AG04449 (cell line): ENCODE measurements around the gene GRID1.

Experiments used
- CTCF ChIA-PET: fragments of 350-600 bp; formaldehyde crosslinking; extraction: SDS; loops from one replicate; lab custom pipeline; 2021; ENCODE audit warnings: antibody characterized with exemption; lab: Yijun Ruan, JAX
- POLR2A ChIA-PET: fragments of 400-600, 350-600 bp; formaldehyde crosslinking; extraction: SDS; loops from one replicate; lab custom pipeline; 2020; ENCODE audit warnings: antibody characterized with exemption, inconsistent platforms; lab: Yijun Ruan, JAX
- DNase-seq: peaks from one replicate; pipeline ENCODE4 v3.0.0-alpha.2; 2010; ENCODE audit warnings: low read depth, low spot score
- H3K4me3 ChIP-seq: 2 replicates; pipeline ENCODE4 v1.5.1; 2011; ENCODE audit warnings: low read depth, mild to moderate bottlenecking, control low read depth, low read length
- TF ChIP-seq, protein P1 (sequence below): IDR thresholded peaks from one replicate; pipeline ENCODE4 v1.5.1; 2011; ENCODE audit warnings: mild to moderate bottlenecking, moderate library complexity, low read length, control low read depth, inconsistent platforms; ENCODE audit not compliant: insufficient read depth; ENCODE audit errors: missing control alignments

GRID1 gene

DNA sequence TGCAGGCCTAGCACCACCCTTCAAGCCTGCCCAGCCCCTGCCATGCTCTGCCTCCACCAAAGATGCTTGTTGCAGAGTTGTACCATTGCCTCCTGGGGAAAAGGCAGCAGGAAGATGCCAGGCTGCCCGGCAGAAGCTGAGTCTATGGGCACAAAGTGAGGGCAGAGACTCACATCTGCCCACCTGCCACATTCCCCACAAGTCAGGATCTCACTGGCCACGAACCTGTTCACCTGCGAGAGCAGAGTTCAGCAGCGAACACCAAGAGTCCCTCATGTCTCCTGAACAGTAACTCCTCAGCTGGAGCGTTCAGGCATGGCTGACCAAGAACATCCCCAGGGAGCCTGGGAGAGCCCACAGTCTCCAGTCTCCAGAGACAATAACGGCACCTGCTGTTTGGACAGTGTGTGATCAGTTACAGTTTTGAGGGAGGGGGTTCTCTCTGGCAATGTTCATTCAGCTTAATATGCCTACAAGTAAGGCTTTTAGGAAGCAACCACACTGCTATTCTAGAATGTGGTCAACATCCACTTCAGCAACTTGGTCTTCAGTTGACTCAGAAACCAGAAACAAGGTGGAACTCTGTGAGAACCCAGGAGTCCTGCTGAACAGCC is 78.5 kb downstream of the GRID1 start:
- TF ChIP-seq, protein P1, sequence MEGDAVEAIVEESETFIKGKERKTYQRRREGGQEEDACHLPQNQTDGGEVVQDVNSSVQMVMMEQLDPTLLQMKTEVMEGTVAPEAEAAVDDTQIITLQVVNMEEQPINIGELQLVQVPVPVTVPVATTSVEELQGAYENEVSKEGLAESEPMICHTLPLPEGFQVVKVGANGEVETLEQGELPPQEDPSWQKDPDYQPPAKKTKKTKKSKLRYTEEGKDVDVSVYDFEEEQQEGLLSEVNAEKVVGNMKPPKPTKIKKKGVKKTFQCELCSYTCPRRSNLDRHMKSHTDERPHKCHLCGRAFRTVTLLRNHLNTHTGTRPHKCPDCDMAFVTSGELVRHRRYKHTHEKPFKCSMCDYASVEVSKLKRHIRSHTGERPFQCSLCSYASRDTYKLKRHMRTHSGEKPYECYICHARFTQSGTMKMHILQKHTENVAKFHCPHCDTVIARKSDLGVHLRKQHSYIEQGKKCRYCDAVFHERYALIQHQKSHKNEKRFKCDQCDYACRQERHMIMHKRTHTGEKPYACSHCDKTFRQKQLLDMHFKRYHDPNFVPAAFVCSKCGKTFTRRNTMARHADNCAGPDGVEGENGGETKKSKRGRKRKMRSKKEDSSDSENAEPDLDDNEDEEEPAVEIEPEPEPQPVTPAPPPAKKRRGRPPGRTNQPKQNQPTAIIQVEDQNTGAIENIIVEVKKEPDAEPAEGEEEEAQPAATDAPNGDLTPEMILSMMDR = no peak
- no peak overlapping the region for H3K4me3 ChIP-seq
- POLR2A ChIA-PET = no interaction called here
- no peak for DNase-seq
- CTCF ChIA-PET = no interaction called here

- ChIA-PET CTCF (no interaction called here), POLR2A (no interaction called here)
- H3K4me3 ChIP-seq = no peak overlapping the region
- DNase-seq = no peak
- TF ChIP-seq, protein P1 = no peak
Observed at GRCh38 chr10:86287110-86287793, 79.3 kb downstream of the GRID1 start.

- DNase-seq = no peak
- ChIA-PET POLR2A (no interaction called here), CTCF (no interaction called here)
- TF ChIP-seq, protein P1 = no peak
- H3K4me3 ChIP-seq = no peak overlapping the region
Observed at GRCh38 chr10:86286236-86287109, 80.1 kb downstream of the GRID1 start.

DNA sequence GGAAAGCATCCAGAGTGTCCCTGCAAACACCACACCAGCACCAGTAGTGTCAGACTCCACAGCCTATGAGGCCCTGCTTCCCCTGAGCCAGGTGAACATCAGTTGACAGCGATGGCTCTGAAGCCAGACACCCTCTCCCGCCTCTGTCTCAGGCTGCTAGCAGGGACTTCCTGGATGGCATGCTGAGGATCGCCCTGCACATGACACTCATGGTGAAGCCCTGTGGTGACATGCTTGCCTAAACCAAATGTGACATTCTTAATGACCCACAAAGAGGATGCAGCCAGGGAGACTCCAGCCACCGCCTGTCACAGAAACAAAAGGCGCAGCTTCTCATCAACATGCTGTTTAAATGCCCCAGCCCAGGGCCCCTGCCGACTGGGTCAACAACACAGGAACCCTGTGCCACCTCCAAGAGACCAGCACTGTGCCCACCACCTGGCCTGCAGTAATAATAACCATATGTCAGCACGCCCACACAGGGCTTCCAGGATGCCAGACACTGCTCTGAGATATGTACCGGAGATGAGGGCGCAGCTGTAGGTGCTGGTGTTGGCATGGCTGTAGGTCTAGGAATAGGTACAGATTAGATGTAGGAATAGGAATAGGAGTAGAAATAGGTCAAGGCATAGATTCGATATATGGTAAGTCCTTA is 81.3 kb downstream of the GRID1 start:
- CTCF ChIA-PET = no interaction called here
- DNase-seq = no peak
- no peak overlapping the region for H3K4me3 ChIP-seq
- TF ChIP-seq, protein P1 = no peak
- POLR2A ChIA-PET = no interaction called here

DNA sequence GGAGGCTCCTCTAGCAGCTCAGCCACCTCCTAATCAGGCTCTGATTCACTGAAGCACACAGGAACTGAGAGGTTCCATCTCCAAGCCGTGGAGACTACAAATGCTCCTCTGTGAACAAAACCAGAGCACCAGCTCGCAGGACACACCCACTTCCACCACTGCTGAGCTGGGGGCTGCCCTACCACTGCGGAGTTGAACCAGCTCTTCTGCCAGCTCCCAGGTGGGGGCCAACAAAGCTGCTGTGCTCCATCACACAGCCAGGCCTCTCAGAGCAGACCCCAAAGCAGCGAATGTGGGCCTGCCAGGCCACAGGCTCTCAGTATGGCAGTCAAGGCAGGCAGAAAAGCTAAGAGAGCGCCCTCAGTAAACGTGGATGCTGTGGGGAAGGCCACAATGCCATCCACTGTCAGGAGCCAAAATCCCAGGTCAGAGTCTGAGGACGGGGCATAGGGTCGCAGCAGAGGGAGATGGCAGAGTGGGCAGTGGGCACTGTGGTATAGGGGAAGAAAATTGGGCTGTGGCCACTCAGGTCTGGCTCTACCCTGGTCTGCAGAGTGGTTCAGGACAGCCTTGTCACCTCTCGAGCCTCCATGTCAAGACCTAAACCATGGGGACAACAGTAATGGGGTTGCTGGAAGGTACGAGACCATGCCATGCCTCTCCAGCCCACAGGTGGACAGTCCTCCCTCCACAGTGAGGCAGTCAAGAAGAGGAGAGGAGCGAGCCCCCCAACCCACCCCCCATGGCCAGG is 82.1 kb downstream of the GRID1 start:
- TF ChIP-seq, protein P1 = no peak
- DNase-seq = no peak
- H3K4me3 ChIP-seq = no peak overlapping the region
- ChIA-PET CTCF (no interaction called here), POLR2A (no interaction called here)
